HG03103 (cell line): ENCODE data around the gene ST3GAL3.
"Not testable (repeated sequence)": the region's sequence is repeated elsewhere in the genome, so short reads cannot be mapped to it uniquely, and the experiment has no call there.

Experiments
- ATAC-seq: cut with Tn5 transposase; IDR thresholded peaks from one replicate; pipeline ENCODE4 v1.9.1; 2021; ENCODE audit warnings: low read depth; ENCODE audit not compliant: unreplicated experiment

ST3GAL3 gene

GRCh38 chr1:43699281-43699680 lies 8.1 kb upstream of the ST3GAL3 start:
- no peak for ATAC-seq

GRCh38 chr1:43703836-43704235 lies 3.5 kb upstream of the ST3GAL3 start:
- no peak for ATAC-seq

GRCh38 chr1:43704838-43705237 lies 2.5 kb upstream of the ST3GAL3 start:
- ATAC-seq, result no peak

GRCh38 chr1:43705334-43705733 lies 2.0 kb upstream of the ST3GAL3 start:
- no peak for ATAC-seq

GRCh38 chr1:43705982-43706597 lies 1.2 kb upstream of the ST3GAL3 start:
- ATAC-seq, result no peak

GRCh38 chr1:43706598-43707189 lies 642 bp upstream of the ST3GAL3 start:
- ATAC-seq, result no peak

GRCh38 chr1:43708002-43708410 lies 670 bp downstream of the ST3GAL3 start:
- no peak for ATAC-seq

- no peak for ATAC-seq
Observed at GRCh38 chr1:43711049-43711448, 3.7 kb downstream of the ST3GAL3 start.

- no peak for ATAC-seq
Observed at GRCh38 chr1:43711524-43712386, 4.4 kb downstream of the ST3GAL3 start.

- ATAC-seq, result no peak
Observed at GRCh38 chr1:43716559-43717281, 9.4 kb downstream of the ST3GAL3 start.

- ATAC-seq, result no peak
Observed at GRCh38 chr1:43719063-43719462, 11.7 kb downstream of the ST3GAL3 start.

GRCh38 chr1:43719670-43720419 lies 12.5 kb downstream of the ST3GAL3 start:
- not testable (repeated sequence) for ATAC-seq

GRCh38 chr1:43722810-43723209 lies 15.5 kb downstream of the ST3GAL3 start:
- ATAC-seq, result no peak

GRCh38 chr1:43729816-43730463 lies 22.6 kb downstream of the ST3GAL3 start:
- no peak for ATAC-seq

GRCh38 chr1:43731867-43732531 lies 24.7 kb downstream of the ST3GAL3 start:
- no peak for ATAC-seq

GRCh38 chr1:43736819-43737218 lies 29.5 kb downstream of the ST3GAL3 start:
- no peak for ATAC-seq

GRCh38 chr1:43742026-43742425 lies 34.7 kb downstream of the ST3GAL3 start:
- ATAC-seq, result no peak

- no peak for ATAC-seq
Observed at GRCh38 chr1:43743206-43743605, 35.9 kb downstream of the ST3GAL3 start.

- no peak for ATAC-seq
Observed at GRCh38 chr1:43747736-43748135, 40.4 kb downstream of the ST3GAL3 start.
